ENCODE results near the gene CARHSP1. TPM values are rescaled to one million over a fixed set of nuclear protein-coding genes. Genes with fewer than 3 reads are reported as not detected.
A peak's percentile ranks its signal among the peaks of the same experiment; 100 is the strongest.
"Not testable (repeated sequence)": the region's sequence is repeated elsewhere in the genome, so short reads cannot be mapped to it uniquely, and the experiment has no call there.

CARHSP1 gene
- total and polyA plus RNA-seq, 9 of the 15 experiments (the other 6 are each of a cell fraction or from before 2014, with no cell fraction given), result 5.8 to 114 (median 41.1) TPM

GRCh38 chr16:8868416-8869211 is at the start of gene CARHSP1 (continued):
- TF ChIP-seq, protein P1, sequence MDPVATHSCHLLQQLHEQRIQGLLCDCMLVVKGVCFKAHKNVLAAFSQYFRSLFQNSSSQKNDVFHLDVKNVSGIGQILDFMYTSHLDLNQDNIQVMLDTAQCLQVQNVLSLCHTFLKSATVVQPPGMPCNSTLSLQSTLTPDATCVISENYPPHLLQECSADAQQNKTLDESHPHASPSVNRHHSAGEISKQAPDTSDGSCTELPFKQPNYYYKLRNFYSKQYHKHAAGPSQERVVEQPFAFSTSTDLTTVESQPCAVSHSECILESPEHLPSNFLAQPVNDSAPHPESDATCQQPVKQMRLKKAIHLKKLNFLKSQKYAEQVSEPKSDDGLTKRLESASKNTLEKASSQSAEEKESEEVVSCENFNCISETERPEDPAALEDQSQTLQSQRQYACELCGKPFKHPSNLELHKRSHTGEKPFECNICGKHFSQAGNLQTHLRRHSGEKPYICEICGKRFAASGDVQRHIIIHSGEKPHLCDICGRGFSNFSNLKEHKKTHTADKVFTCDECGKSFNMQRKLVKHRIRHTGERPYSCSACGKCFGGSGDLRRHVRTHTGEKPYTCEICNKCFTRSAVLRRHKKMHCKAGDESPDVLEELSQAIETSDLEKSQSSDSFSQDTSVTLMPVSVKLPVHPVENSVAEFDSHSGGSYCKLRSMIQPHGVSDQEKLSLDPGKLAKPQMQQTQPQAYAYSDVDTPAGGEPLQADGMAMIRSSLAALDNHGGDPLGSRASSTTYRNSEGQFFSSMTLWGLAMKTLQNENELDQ (CRISPR knock-in tag; IDR thresholded peaks at IDR 0.05; ENCODE audit: borderline replicate concordance), result no peak
- TF ChIP-seq MCM7 (IDR thresholded peaks at IDR 0.05) (no peak), HDAC1 (IDR thresholded peaks at IDR 0.05) (peak; percentile 70 to 93; a peak in 3 of 4 replicates), PRMT5 (CRISPR knock-in tag; IDR thresholded peaks at IDR 0.05) (no peak), CBX1 (IDR thresholded peaks at IDR 0.05; ENCODE audit: low read depth) (0 out of 2 replicates have a peak, but pooled peaks have one; percentile 13), SREBF1 (IDR thresholded peaks at IDR 0.05; ENCODE audit: borderline replicate concordance, low read depth, low read length) (no peak), ZSCAN29 (IDR thresholded peaks at IDR 0.05) (no peak), RFX1 (IDR thresholded peaks at IDR 0.05) (no peak), ZNF408 (CRISPR knock-in tag; IDR thresholded peaks at IDR 0.05; ENCODE audit: low read depth) (no peak), SNIP1 (IDR thresholded peaks at IDR 0.05; ENCODE audit: low read depth) (no peak)

DNA sequence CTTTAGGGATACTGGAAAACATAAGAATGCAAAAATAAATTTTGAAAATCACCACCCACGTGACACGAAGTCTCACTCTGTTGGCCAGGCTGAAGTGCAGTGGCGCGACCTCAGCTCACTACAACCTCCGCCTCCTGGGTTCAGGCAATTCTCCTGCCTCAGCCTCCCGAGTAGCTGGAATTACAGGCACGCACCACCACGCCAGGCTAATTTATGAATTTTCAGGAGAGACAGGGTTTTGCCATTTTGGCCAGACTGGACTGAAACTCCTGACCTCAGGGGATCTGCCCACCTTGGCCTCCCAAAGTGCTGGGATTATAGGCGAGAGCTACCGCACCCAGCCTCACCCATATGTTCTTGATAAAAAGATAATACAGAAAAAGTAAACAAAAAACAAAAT is 48.5 kb upstream of the CARHSP1 start:
- CTCF ChIA-PET (ENCODE audit: low intra/inter-chr PET ratio); BruUV-seq (replicated peaks); H3K4me2 ChIP-seq (ENCODE audit: insufficient read depth, low read length); H3K4me1 ChIP-seq (replicated peaks in 1 of 2; ENCODE audit: control insufficient read depth in 2 of 2, insufficient read depth in 2 of 2, low read length in 2 of 2); H2AFZ ChIP-seq (ENCODE audit: low read depth, low read length); H3K4me3 ChIP-seq; H3K27me3 ChIP-seq (ENCODE audit: control insufficient read depth in 2 of 2, insufficient read depth in 2 of 2, low read length in 2 of 2); FAIRE-seq; intact Hi-C loops (cut with micrococcal nuclease); ATAC-seq; H3K79me2 ChIP-seq (ENCODE audit: control insufficient read depth, insufficient read depth, low read length); in situ Hi-C loops (cut with MboI); H3K9ac ChIP-seq (ENCODE audit: insufficient read depth in 1 of 2, low read depth in 2 of 2, low read length in 2 of 2); H3K27ac ChIP-seq (ENCODE audit: extremely low read depth, low read depth, low read length); H3K9me3 ChIP-seq (replicated peaks; ENCODE audit: control insufficient read depth, insufficient read depth, low read depth, low read length); H3K9me1 ChIP-seq (ENCODE audit: control insufficient read depth, insufficient read depth, low read length); DNase-seq (ENCODE audit: extremely low read depth in 1 of 4, low spot score in 3 of 4): not testable (repeated sequence)
- H4K20me1 ChIP-seq (replicated peaks; ENCODE audit: control insufficient read depth, insufficient read depth, low read length), result peaks cover 10% of the 10 kb centered on the region; the same call in 1 of the 2 replicates
- H3K36me3 ChIP-seq (ENCODE audit: control insufficient read depth, insufficient read depth, low read length), result peaks cover 95% of the 10 kb centered on the region
- POLR2A ChIA-PET, result interaction anchor here (0.7 kb wide), 1 partner anchor 11 kb away, joined by 3 read pairs; no protein-coding TSS in a partner anchor
- WGBS (ENCODE audit: insufficient coverage, low coverage, missing lambda C conversion rate), result 87% methylated on average over 10 of the region's 10 CpGs

Data from K562 (cell line).